PC-9 (cell line): ENCODE data around the gene MEPE. TPM values are rescaled to one million over a fixed set of nuclear protein-coding genes. Genes with fewer than 3 reads are reported as not detected.

Experiments used
- BruUV-seq: library from RNA; stranded (reverse); fragments of 400-500 nt; replicated peaks from 2 replicates; lab custom pipeline; 2021; lab: Mats Ljungman, UMichigan
- CTCF ChIA-PET: fragments of 300-600 bp; sonication (Branson Sonifier 250); formaldehyde crosslinking; loops from one replicate; lab custom pipeline; 2022; ENCODE audit warnings: antibody characterized with exemption; lab: Charles Lee
- POLR2A ChIA-PET: fragments of 300-600 bp; sonication (Branson Sonifier 250); formaldehyde crosslinking; loops from one replicate; lab custom pipeline; 2022; ENCODE audit warnings: antibody characterized with exemption; ENCODE audit not compliant: unreplicated experiment; lab: Charles Lee
- DNase-seq, 2 experiments: peaks; one replicate each; pipeline versions ENCODE4 v3.0.0 to v3.0.0-alpha.2; 2015 to 2022; ENCODE audit warnings: mixed read lengths in 1 of 2
- H2AFZ ChIP-seq: fragments of 200-600 bp; sonication (generic); 2 replicates; pipeline ENCODE4 v1.8.1; 2017; ENCODE audit warnings: antibody characterized with exemption
- H3F3A ChIP-seq: fragments of 200-600 bp; sonication (generic); 2 replicates; pipeline ENCODE4 v1.8.1; 2017; ENCODE audit warnings: antibody characterized with exemption, mild to moderate bottlenecking, low read depth; ENCODE audit not compliant: insufficient read depth
- H3K27ac ChIP-seq: fragments of 200-600 bp; sonication (generic); 2 replicates; pipeline ENCODE4 v1.6.1; 2016; ENCODE audit warnings: mixed run types
- H3K27me3 ChIP-seq: fragments of 200-600 bp; sonication (generic); 2 replicates; pipeline ENCODE4 v1.6.1; 2016; ENCODE audit warnings: low read depth, mixed run types; ENCODE audit not compliant: insufficient read depth
- H3K36me3 ChIP-seq: fragments of 200-600 bp; sonication (generic); 2 replicates; pipeline ENCODE4 v1.6.1; 2016; ENCODE audit warnings: low read depth, mixed run types
- H3K4me1 ChIP-seq: fragments of 200-600 bp; sonication (generic); replicated peaks from 2 replicates; pipeline ENCODE4 v1.6.1; 2016; ENCODE audit warnings: mixed run types; ENCODE audit not compliant: insufficient read depth
- H3K4me2 ChIP-seq: fragments of 200-600 bp; sonication (generic); 2 replicates; pipeline ENCODE4 v1.6.1; 2017; ENCODE audit warnings: mixed run types
- H3K4me3 ChIP-seq: fragments of 200-600 bp; sonication (generic); 2 replicates; pipeline ENCODE4 v1.6.1; 2016; ENCODE audit warnings: mixed run types
- H3K79me2 ChIP-seq: fragments of 200-600 bp; sonication (generic); 2 replicates; pipeline ENCODE4 v1.6.1; 2017; ENCODE audit warnings: low read depth, mixed run types
- H3K9me2 ChIP-seq: fragments of 200-600 bp; sonication (generic); 2 replicates; pipeline ENCODE4 v1.8.1; 2017; ENCODE audit warnings: mild to moderate bottlenecking; ENCODE audit not compliant: insufficient read depth
- H3K9me3 ChIP-seq: fragments of 200-600 bp; sonication (generic); 2 replicates; pipeline ENCODE4 v1.8.1; 2016; ENCODE audit warnings: low read depth; ENCODE audit not compliant: insufficient read depth
- H4K20me1 ChIP-seq: fragments of 200-600 bp; sonication (generic); 2 replicates; pipeline ENCODE4 v1.8.1; 2017; ENCODE audit not compliant: insufficient read depth
- CTCF ChIP-seq: fragments of 200-600 bp; sonication (generic); conservative IDR thresholded peaks from 2 replicates; pipeline ENCODE4 v1.6.1; 2017; ENCODE audit warnings: mixed run types, antibody characterized with exemption, mild to moderate bottlenecking, moderate library complexity
- EZH2 ChIP-seq: fragments of 200-600 bp; sonication (generic); IDR thresholded peaks from 2 replicates; pipeline ENCODE4 v1.8.0; 2017; ENCODE audit warnings: antibody characterized with exemption, low read depth
- intact Hi-C: fragments of 100-400 bp; cut with micrococcal nuclease; formaldehyde crosslinking; loops from one replicate; pipeline ENCODE4 v1.10.0; 2022; ENCODE audit not compliant: unreplicated experiment
- total RNA-seq: library from RNA; stranded (reverse); gene quantifications from 2 replicates; pipeline ENCODE4 v1.2.3, GENCODE V29; 2021

Gene MEPE
- total RNA-seq, 1 experiment from 2014 or later = not detected

- Histone ChIP-seq H3K4me2 (no peak within 1 kb of the TSS), H2AFZ (no peak within 1 kb of the TSS), H3K36me3 (no peaks in the 10 kb centered on the region), H3K4me3 (no peak within 1 kb of the TSS), H3F3A (no peaks in the 10 kb centered on the region), H3K27ac (no peak within 1 kb of the TSS), H3K9me2 (no peaks in the 10 kb centered on the region), H4K20me1 (no peaks in the 10 kb centered on the region), H3K79me2 (no peaks in the 10 kb centered on the region), H3K27me3 (no peaks in the 10 kb centered on the region), H3K4me1 (no peaks in the 10 kb centered on the region), H3K9me3 (no peaks in the 10 kb centered on the region)
- TF ChIP-seq EZH2 = no peak
- POLR2A ChIA-PET = no interaction called here
- intact Hi-C loops = no loop called here
- CTCF ChIA-PET = no interaction called here
- no TSS peak for BruUV-seq
- no peak for DNase-seq
These were observed 33.3 kb upstream of the MEPE start, which contains the start of gene IBSP for GRCh38 chr4:87799301-87800113. Gene IBSP (plus strand): TSS chr4:87799554. CDS start chr4:87802362, 2,808 bp downstream.

GRCh38 chr4:87802858-87803257, 29.9 kb upstream of the MEPE start:
- intact Hi-C loops = no loop called here
- H3K27ac ChIP-seq = no peak overlapping the region
- H2AFZ ChIP-seq = no peak overlapping the region
- TF ChIP-seq EZH2 = no peak
- TF ChIP-seq CTCF = no peak
- H3F3A ChIP-seq = no peaks in the 10 kb centered on the region
- H3K4me1 ChIP-seq = no peaks in the 10 kb centered on the region
- no TSS peak for BruUV-seq
- ChIA-PET CTCF (no interaction called here), POLR2A (no interaction called here)
- no peak overlapping the region for H3K4me2 ChIP-seq
- H3K4me3 ChIP-seq = no peak overlapping the region
- H4K20me1 ChIP-seq = no peaks in the 10 kb centered on the region
- DNase-seq = no peak
- no peaks in the 10 kb centered on the region for H3K36me3 ChIP-seq
- H3K79me2 ChIP-seq = no peaks in the 10 kb centered on the region
- H3K9me2 ChIP-seq = no peaks in the 10 kb centered on the region
- H3K27me3 ChIP-seq = no peaks in the 10 kb centered on the region
- no peaks in the 10 kb centered on the region for H3K9me3 ChIP-seq

- H3K4me2 ChIP-seq = no peak overlapping the region
- H3K4me1 ChIP-seq = no peaks in the 10 kb centered on the region
- H3K9me3 ChIP-seq = no peaks in the 10 kb centered on the region
- no peaks in the 10 kb centered on the region for H3K79me2 ChIP-seq
- TF ChIP-seq EZH2 (no peak), CTCF (no peak)
- intact Hi-C loops = no loop called here
- no peaks in the 10 kb centered on the region for H3K9me2 ChIP-seq
- H4K20me1 ChIP-seq = no peaks in the 10 kb centered on the region
- H3K27me3 ChIP-seq = no peaks in the 10 kb centered on the region
- no TSS peak for BruUV-seq
- DNase-seq = no peak
- POLR2A ChIA-PET = no interaction called here
- H3K27ac ChIP-seq = no peak overlapping the region
- H2AFZ ChIP-seq = no peak overlapping the region
- CTCF ChIA-PET = no interaction called here
- no peaks in the 10 kb centered on the region for H3K36me3 ChIP-seq
- no peak overlapping the region for H3K4me3 ChIP-seq
- H3F3A ChIP-seq = no peaks in the 10 kb centered on the region
These were observed 29.3 kb upstream of the MEPE start for GRCh38 chr4:87803421-87803820.
